Adipocyte (in vitro differentiated cells): ENCODE data around the gene AMOTL2.
A peak's percentile ranks its signal among the peaks of the same experiment; 100 is the strongest.

Source experiments
- DNase-seq: peaks from one replicate; pipeline ENCODE4 v3.0.0-alpha.2; 2015; ENCODE audit warnings: low read depth
- H3K27me3 ChIP-seq: replicated peaks from 2 replicates; pipeline ENCODE4 v1.7.0; 2013; ENCODE audit warnings: mild to moderate bottlenecking, low read length, moderate library complexity; ENCODE audit not compliant: control insufficient read depth, insufficient read depth
- H3K36me3 ChIP-seq: 2 replicates; pipeline ENCODE4 v1.7.0; 2013; ENCODE audit warnings: low read length, mild to moderate bottlenecking, moderate library complexity; ENCODE audit not compliant: control insufficient read depth, insufficient read depth, severe bottlenecking
- H3K4me1 ChIP-seq: 2 replicates; pipeline ENCODE4 v1.7.0; 2013; ENCODE audit warnings: mild to moderate bottlenecking, low read length, moderate library complexity; ENCODE audit not compliant: control insufficient read depth, insufficient read depth
- H3K4me3 ChIP-seq: 2 replicates; pipeline ENCODE4 v1.7.0; 2013; ENCODE audit warnings: mild to moderate bottlenecking, low read length, moderate library complexity
- H3K9ac ChIP-seq: 2 replicates; pipeline ENCODE4 v1.7.0; 2013; ENCODE audit warnings: mild to moderate bottlenecking, low read length, moderate library complexity
- H3K9me3 ChIP-seq: 2 replicates; pipeline ENCODE4 v1.7.0; 2013; ENCODE audit warnings: mild to moderate bottlenecking, low read length, moderate library complexity; ENCODE audit not compliant: control insufficient read depth

The AMOTL2 gene

DNA sequence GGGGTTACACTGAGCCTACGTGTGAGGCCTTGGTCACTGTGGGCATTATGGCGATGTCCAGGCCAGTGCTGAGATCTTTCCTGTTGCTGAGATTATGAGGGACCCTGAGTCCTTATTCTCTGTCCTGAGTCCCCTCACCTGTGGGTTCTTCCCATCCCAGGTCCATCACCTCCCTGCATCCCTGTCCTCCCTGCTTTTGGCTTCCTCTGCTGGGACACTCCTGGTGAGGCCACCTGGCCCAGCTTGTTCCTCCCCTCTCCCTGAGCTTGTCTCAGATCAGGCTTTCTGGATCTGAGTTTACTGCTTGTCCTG, 36.1 kb downstream of the AMOTL2 start:
- Histone ChIP-seq H3K9me3 (no peaks in the 10 kb centered on the region), H3K9ac (peak overlapping the region; percentile 82), H3K27me3 (no peaks in the 10 kb centered on the region), H3K4me3 (no peak overlapping the region), H3K4me1 (peaks cover 88% of the 10 kb centered on the region), H3K36me3 (no peaks in the 10 kb centered on the region)
- DNase-seq: no peak

DNA sequence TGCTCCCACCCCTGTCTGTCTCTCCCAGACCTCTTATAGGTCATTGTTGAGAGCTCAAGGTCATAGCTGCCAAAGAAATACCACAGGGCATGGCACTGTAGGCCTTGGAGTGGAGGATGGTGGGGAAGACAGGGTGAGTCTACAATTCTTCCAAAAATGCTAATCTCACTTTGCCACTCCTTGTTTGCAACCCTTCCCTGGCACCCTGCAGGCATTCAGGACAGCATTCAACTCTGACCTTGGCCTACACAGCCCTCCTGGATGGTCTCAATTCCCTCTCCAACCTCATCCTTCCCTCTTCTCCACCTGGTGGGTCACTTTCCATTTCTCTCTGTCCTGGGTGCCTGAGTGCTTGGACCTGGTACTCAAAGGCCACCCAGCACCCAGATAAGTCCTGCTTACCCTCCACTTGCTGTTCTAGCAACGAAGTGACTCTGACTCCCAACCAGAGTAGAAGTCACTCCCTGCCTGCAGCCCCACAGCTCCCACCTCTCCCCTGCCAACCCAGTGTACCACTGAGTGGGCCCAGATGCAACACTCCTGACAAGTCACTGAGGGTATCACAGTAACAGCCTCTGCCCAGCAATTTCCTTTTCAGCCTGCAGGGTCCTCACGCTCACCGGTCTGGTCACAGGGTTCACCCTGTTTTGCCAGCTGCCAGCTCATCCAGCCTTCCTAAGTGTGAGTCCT, 36.6 kb downstream of the AMOTL2 start:
- no peak for DNase-seq
- Histone ChIP-seq H3K4me1 (peaks cover 92% of the 10 kb centered on the region), H3K36me3 (no peaks in the 10 kb centered on the region), H3K4me3 (no peak overlapping the region), H3K27me3 (no peaks in the 10 kb centered on the region), H3K9ac (no peak overlapping the region), H3K9me3 (no peaks in the 10 kb centered on the region)

DNA sequence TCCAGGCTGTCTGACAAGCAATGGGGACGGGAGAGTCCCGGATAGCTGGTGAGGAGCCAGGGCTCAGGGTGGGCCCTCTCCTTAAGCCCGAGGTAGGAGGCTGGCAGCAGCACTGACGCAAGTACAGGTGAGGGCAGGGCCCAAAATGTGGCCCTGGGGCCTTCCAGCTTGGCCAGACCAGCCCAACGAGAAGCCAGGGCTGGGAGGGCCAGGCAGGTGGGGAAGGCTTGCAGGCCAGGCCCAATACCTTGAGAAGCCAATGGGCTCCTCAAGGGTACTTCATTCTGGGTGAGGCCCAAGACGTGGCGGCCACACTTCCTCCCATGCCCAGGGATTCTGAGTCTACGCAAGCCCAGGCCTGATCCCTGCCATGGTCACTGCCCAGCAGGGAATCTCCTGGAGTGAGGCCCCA, 37.2 kb downstream of the AMOTL2 start:
- H3K9me3 ChIP-seq: no peaks in the 10 kb centered on the region
- no peaks in the 10 kb centered on the region for H3K36me3 ChIP-seq
- H3K9ac ChIP-seq: peak overlapping the region; percentile 28
- peaks cover 96% of the 10 kb centered on the region for H3K4me1 ChIP-seq
- no peaks in the 10 kb centered on the region for H3K27me3 ChIP-seq
- DNase-seq: no peak
- H3K4me3 ChIP-seq: no peak overlapping the region

- no peaks in the 10 kb centered on the region for H3K36me3 ChIP-seq
- H3K9me3 ChIP-seq: no peaks in the 10 kb centered on the region
- DNase-seq: no peak
- no peaks in the 10 kb centered on the region for H3K27me3 ChIP-seq
- H3K4me3 ChIP-seq: no peak overlapping the region
- peaks cover 96% of the 10 kb centered on the region for H3K4me1 ChIP-seq
- peak overlapping the region; percentile 28 for H3K9ac ChIP-seq
Measured at GRCh38 chr3:134336587-134336986, 37.7 kb downstream of the AMOTL2 start.

DNA sequence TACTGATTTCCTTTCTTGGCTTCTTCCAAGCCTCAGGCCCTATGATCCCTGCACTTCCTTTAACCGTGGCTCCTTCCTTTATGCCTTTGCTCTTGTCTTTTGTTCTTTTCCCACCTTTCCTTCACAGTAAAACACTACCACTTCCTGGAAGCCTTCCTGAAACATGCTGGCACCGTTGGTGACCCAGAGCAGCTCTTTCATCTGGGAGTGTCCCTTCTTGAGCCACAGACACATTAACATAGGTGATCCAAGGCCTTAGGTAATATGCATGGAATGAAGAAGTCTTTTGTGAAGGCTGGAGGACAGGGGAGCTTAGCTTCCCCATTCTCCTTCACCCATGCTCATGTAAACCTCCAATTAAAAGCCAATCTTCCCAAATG, 39.4 kb downstream of the AMOTL2 start:
- Histone ChIP-seq H3K9me3 (no peaks in the 10 kb centered on the region), H3K9ac (peak overlapping the region; percentile 85), H3K4me1 (peaks cover 96% of the 10 kb centered on the region), H3K27me3 (no peaks in the 10 kb centered on the region), H3K4me3 (no peak overlapping the region), H3K36me3 (no peaks in the 10 kb centered on the region)
- no peak for DNase-seq

- peak; percentile 63 for DNase-seq
Measured at GRCh38 chr3:134334231-134334900, 39.9 kb downstream of the AMOTL2 start.

DNA sequence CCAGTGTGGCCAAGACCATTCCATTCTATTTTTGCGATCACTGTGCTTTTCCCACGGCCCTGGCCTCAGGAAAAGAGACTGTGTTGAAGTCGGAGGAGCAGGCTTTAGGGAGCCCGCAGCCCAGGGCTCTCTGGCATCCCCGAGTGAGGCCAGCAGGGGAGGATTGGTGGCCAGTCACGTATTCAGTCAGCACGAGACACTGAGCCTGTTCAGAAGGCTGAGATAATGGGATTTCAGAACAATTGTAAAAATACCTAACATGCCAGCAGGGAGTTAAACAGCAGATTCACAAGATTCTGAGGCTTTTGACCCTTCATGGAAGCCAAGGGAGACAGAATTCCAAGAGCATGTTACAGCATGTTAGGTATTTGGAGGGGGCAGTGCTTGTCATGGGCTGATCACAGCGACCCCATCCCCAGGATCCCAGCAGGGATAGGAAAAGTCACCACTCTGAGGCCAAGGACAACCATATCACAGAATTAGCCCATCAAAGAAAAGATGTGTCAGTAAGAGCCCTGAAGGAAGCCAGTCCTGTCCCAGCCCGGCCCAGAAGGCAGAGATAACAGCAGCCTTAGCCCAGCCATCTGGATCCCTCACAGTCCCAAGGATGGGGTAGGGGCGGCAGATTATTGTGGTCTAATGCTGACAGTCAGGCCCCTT, 40.6 kb downstream of the AMOTL2 start:
- peak; percentile 90 for DNase-seq
- H3K36me3 ChIP-seq: no peaks in the 10 kb centered on the region
- H3K27me3 ChIP-seq: no peaks in the 10 kb centered on the region
- H3K9ac ChIP-seq: peak overlapping the region; percentile 85
- peaks cover 93% of the 10 kb centered on the region for H3K4me1 ChIP-seq
- no peaks in the 10 kb centered on the region for H3K9me3 ChIP-seq
- H3K4me3 ChIP-seq: no peak overlapping the region

More at GRCh38 chr3:134334231-134334900, 39.9 kb downstream of the AMOTL2 start:
- no peak overlapping the region for H3K4me3 ChIP-seq
- no peaks in the 10 kb centered on the region for H3K27me3 ChIP-seq
- H3K9me3 ChIP-seq: no peaks in the 10 kb centered on the region
- peak overlapping the region; percentile 85 for H3K9ac ChIP-seq
- no peaks in the 10 kb centered on the region for H3K36me3 ChIP-seq
- peaks cover 96% of the 10 kb centered on the region for H3K4me1 ChIP-seq

GRCh38 chr3:134332344-134332743, 41.9 kb downstream of the AMOTL2 start:
- no peaks in the 10 kb centered on the region for H3K36me3 ChIP-seq
- no peaks in the 10 kb centered on the region for H3K9me3 ChIP-seq
- H3K27me3 ChIP-seq: no peaks in the 10 kb centered on the region
- no peak for DNase-seq
- peaks cover 93% of the 10 kb centered on the region for H3K4me1 ChIP-seq
- H3K4me3 ChIP-seq: peak overlapping the region; percentile 61
- H3K9ac ChIP-seq: peak overlapping the region; percentile 85

DNA sequence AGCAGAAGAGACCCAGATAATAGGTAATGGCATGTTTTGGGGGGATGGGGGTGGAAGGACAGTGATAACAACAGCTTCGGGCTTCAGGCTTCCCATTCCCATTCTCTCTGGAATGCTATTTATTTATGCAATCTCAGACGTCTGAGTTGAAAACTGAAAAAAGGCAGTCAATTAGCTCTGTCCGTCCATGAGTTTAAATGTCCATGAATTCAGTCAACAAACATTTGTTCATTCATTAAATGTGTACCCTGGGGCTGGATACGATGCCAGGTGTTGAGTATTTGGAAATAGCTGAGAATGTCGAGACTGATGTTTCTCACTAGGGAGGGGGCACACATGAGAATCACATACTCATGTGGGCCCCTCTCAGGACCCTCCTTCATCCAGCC, 42.4 kb downstream of the AMOTL2 start:
- Histone ChIP-seq H3K27me3 (no peaks in the 10 kb centered on the region), H3K9ac (peak overlapping the region; percentile 85), H3K4me1 (peaks cover 91% of the 10 kb centered on the region), H3K9me3 (no peaks in the 10 kb centered on the region), H3K4me3 (peak overlapping the region; percentile 61), H3K36me3 (no peaks in the 10 kb centered on the region)
- DNase-seq: peak; percentile 65

GRCh38 chr3:134330883-134331810, 43.1 kb downstream of the AMOTL2 start:
- Histone ChIP-seq H3K27me3 (no peaks in the 10 kb centered on the region), H3K9me3 (no peaks in the 10 kb centered on the region), H3K9ac (peak overlapping the region; percentile 85), H3K4me3 (peak overlapping the region; percentile 61), H3K4me1 (peaks cover 89% of the 10 kb centered on the region), H3K36me3 (no peaks in the 10 kb centered on the region)
- peak; percentile 86 for DNase-seq

GRCh38 chr3:134328846-134329245, 45.4 kb downstream of the AMOTL2 start:
- H3K36me3 ChIP-seq: no peaks in the 10 kb centered on the region
- no peaks in the 10 kb centered on the region for H3K27me3 ChIP-seq
- H3K4me1 ChIP-seq: peaks cover 91% of the 10 kb centered on the region
- no peak overlapping the region for H3K4me3 ChIP-seq
- no peak for DNase-seq
- H3K9me3 ChIP-seq: no peaks in the 10 kb centered on the region
- H3K9ac ChIP-seq: peak overlapping the region; percentile 86
